22Rv1 (cell line): ENCODE data around the gene PCDH9.

ENCODE experiments used
- H3K27ac ChIP-seq: fragments of 450-650 bp; 2 replicates; pipeline ENCODE4 v1.5.1; 2017
- ZFX ChIP-seq: fragments of 450-650 bp; IDR thresholded peaks from 2 replicates; pipeline ENCODE4 v1.6.1; 2017; ENCODE audit warnings: antibody characterized with exemption, borderline replicate concordance
- TF ChIP-seq, protein P1 (sequence below): fragments of 450-650 bp; IDR thresholded peaks from 2 replicates; pipeline ENCODE4 v1.5.1; 2017; ENCODE audit warnings: mild to moderate bottlenecking

Gene PCDH9

DNA sequence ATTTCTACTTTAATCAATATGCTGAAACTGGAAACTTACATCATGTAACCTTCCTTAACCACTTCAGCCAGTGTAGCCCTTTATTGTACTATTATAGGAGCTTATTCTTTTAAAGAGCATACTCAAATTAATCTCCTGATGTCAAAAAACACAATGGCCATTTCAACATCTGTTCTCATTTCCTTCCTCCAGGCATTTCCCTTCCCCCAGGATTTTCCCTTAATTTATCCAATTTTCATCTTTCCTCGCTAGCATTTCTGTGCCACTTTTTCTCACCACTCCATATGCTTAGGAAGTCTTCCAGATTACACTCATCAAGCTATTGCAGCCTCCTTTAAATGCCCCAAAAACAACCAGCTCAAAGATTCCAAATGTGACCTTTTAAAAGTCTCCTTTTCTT lies 265.0 kb downstream of the PCDH9 start:
- H3K27ac ChIP-seq = no peak overlapping the region
- no peak for TF ChIP-seq ZFX
- TF ChIP-seq, protein P1, sequence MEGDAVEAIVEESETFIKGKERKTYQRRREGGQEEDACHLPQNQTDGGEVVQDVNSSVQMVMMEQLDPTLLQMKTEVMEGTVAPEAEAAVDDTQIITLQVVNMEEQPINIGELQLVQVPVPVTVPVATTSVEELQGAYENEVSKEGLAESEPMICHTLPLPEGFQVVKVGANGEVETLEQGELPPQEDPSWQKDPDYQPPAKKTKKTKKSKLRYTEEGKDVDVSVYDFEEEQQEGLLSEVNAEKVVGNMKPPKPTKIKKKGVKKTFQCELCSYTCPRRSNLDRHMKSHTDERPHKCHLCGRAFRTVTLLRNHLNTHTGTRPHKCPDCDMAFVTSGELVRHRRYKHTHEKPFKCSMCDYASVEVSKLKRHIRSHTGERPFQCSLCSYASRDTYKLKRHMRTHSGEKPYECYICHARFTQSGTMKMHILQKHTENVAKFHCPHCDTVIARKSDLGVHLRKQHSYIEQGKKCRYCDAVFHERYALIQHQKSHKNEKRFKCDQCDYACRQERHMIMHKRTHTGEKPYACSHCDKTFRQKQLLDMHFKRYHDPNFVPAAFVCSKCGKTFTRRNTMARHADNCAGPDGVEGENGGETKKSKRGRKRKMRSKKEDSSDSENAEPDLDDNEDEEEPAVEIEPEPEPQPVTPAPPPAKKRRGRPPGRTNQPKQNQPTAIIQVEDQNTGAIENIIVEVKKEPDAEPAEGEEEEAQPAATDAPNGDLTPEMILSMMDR = no peak

DNA sequence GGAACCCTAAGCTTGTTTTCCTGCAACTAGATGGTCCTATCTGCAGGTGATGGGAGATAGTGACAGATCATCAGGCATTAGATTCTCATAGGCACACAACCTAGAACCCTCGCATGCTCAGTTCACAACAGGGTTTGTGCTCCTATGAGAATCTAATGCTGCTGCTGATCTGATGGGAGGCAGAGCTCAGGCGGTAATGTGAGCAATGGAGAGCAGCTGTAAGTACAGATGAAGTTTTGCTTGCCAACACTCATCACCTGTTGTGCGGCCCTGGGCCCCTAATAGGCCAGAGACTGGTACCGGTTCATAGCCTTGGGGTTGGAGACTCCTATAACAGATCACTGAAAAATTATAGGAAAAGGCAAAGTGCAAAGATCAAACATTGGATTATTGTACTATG lies 267.2 kb downstream of the PCDH9 start:
- H3K27ac ChIP-seq = no peak overlapping the region
- TF ChIP-seq, protein P1 = no peak
- no peak for TF ChIP-seq ZFX

GRCh38 chr13:66958611-66959010 lies 271.5 kb downstream of the PCDH9 start:
- no peak overlapping the region for H3K27ac ChIP-seq
- TF ChIP-seq ZFX = no peak
- TF ChIP-seq, protein P1 = no peak

DNA sequence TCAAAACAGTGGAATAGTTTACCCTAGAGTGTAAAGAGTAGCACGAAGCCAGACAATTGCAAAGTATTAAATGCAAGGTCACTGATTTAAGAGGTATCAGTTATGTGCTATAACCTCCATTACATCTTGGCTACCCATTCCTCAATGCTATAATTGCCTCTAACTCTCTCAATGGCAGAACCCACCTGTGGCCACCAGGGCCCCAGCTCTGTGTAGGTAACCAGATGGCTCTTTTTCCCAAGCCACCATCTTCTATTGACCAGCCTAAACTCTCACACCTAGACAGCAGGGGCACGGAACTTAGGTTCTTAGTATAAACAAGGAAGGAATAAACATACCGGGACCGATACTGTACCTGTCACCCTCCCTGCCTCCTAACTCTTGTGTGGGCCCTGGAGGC lies 277.6 kb downstream of the PCDH9 start:
- TF ChIP-seq, protein P1 = no peak
- TF ChIP-seq ZFX = no peak
- no peak overlapping the region for H3K27ac ChIP-seq

DNA sequence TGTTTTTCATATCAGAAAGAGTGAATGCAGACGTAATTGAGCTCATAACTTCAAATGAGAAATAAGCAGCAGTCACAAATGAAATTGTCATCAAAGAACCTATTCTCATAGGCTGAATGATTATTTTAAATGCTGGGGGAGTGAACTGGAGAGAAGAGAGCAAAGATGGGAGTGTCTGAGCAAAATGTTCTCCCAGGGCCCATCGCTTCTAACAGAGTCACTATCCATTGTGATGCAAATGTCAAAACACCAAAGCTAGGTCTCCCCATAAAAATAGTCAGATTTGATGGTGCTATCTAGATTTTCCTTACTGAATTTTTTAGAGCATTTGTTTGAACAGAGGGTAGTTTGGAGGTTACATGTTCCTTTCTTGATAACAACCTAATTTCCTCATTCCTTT lies 278.7 kb downstream of the PCDH9 start:
- no peak overlapping the region for H3K27ac ChIP-seq
- TF ChIP-seq ZFX = no peak
- TF ChIP-seq, protein P1 = no peak

GRCh38 chr13:66950666-66951065 lies 279.5 kb downstream of the PCDH9 start:
- TF ChIP-seq, protein P1 = no peak
- TF ChIP-seq ZFX = no peak
- H3K27ac ChIP-seq = no peak overlapping the region

DNA sequence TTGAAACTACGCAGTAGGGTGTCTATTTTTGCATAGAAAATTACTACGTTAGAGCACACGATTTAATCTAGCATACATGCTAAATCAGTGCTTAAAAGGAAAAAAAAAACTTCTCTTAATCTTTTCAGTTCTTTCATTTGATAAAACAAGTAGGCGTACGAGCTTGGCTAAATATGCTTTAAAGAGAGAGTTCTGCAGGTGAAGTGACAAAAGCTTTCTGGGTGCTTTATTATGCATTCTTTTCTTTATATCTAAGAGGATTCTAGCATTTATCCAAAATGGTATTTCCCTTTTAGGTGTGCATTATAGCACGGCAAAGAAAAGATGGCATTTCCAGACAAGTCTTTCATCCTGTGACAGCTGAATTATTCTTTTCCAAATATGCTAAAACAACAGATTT lies 281.2 kb downstream of the PCDH9 start:
- H3K27ac ChIP-seq = no peak overlapping the region
- no peak for TF ChIP-seq ZFX
- TF ChIP-seq, protein P1 = no peak
